HepG2 (cell line): Measurements from ENCODE around the gene C1orf35. TPM values are rescaled to one million over a fixed set of nuclear protein-coding genes. Genes with fewer than 3 reads are reported as not detected.
A peak's percentile ranks its signal among the peaks of the same experiment; 100 is the strongest.

ENCODE experiments used
- ATAC-seq: fragments of 200-7000 bp; cut with Tn5 transposase; 3 replicates; pipeline ENCODE4 v1.9.1; 2020; ENCODE audit warnings: mild to moderate bottlenecking, moderate library complexity
- BruUV-seq: library from RNA; stranded (reverse); fragments of 400-500 nt; replicated peaks from 2 replicates; lab custom pipeline; 2021; lab: Mats Ljungman, UMichigan
- CTCF ChIA-PET: fragments of 300-600 bp; formaldehyde crosslinking; extraction: SDS; loops from one replicate; lab custom pipeline; 2021; ENCODE audit warnings: low total read pairs, inconsistent platforms, low intra/inter-chr PET ratio; lab: Yijun Ruan, JAX
- POLR2A ChIA-PET: fragments of 350-600 bp; sonication (Branson Sonifier 250); formaldehyde crosslinking; loops from one replicate; lab custom pipeline; 2020; ENCODE audit warnings: antibody characterized with exemption, inconsistent platforms; lab: Yijun Ruan, JAX
- DNase-seq: peaks from one replicate; pipeline ENCODE4 v3.0.0-alpha.2; 2015; ENCODE audit warnings: low spot score
- FAIRE-seq: peaks from 3 replicates; lab custom pipeline; 2011; peaks lifted over from hg19 to GRCh38; lab: Jason Lieb, UNC
- H2AFZ ChIP-seq: one replicate; pipeline ENCODE4 v1.6.1; 2011; ENCODE audit warnings: low read length, inconsistent platforms
- H3K27ac ChIP-seq: fragments of 300-600 bp; 3 replicates; pipeline ENCODE4 v1.8.0; 2011; ENCODE audit warnings: mixed run types, mild to moderate bottlenecking, mixed read lengths, low read length, inconsistent platforms; ENCODE audit not compliant: insufficient read depth; ENCODE audit errors: extremely low read length
- H3K27me3 ChIP-seq, 2 experiments: fragments of 200-600 bp in 1 of 2; 2 replicates in 1 of 2; 3 replicates in 1 of 2; pipeline versions ENCODE4 v1.6.0 to v1.8.0; 2011; ENCODE audit warnings: low read length in 2 of 2, mild to moderate bottlenecking in 2 of 2, moderate library complexity in 2 of 2, inconsistent platforms in 1 of 2; ENCODE audit not compliant: insufficient read depth in 2 of 2, control insufficient read depth in 1 of 2
- H3K36me3 ChIP-seq, 2 experiments: fragments of 200-600 bp in 1 of 2; replicated peaks in 1 of 2; 2 replicates in 1 of 2; 3 replicates in 1 of 2; pipeline versions ENCODE4 v1.5.1 to v1.8.0; 2011; ENCODE audit warnings: low read length in 2 of 2, inconsistent platforms in 1 of 2; ENCODE audit not compliant: insufficient read depth in 2 of 2, control insufficient read depth in 1 of 2
- H3K4me1 ChIP-seq: 2 replicates; pipeline ENCODE4 v1.5.1; 2012; ENCODE audit warnings: low read length, inconsistent platforms; ENCODE audit not compliant: insufficient read depth
- H3K4me2 ChIP-seq: 2 replicates; pipeline ENCODE4 v1.6.0; 2011; ENCODE audit warnings: low read depth, low read length, inconsistent platforms
- H3K4me3 ChIP-seq, 3 experiments: fragments of 200-600 bp in 1 of 3; sonication (generic), shearing (Covaris generic) in 1 of 3; replicated peaks in 1 of 3; 2 replicates each; pipeline ENCODE4 v1.5.1; 2011 to 2016; ENCODE audit warnings: low read length in 3 of 3, inconsistent platforms in 2 of 3, low read depth in 2 of 3, mild to moderate bottlenecking in 2 of 3, control low read depth in 1 of 3, mixed read lengths in 1 of 3; ENCODE audit not compliant: insufficient read depth in 1 of 3
- H3K79me2 ChIP-seq: one replicate; pipeline ENCODE4 v1.6.1; 2011; ENCODE audit warnings: low read length, inconsistent platforms; ENCODE audit not compliant: insufficient read depth
- H3K9ac ChIP-seq: 2 replicates; pipeline ENCODE4 v1.6.0; 2011; ENCODE audit warnings: mild to moderate bottlenecking, low read depth, low read length, inconsistent platforms; ENCODE audit not compliant: insufficient read depth
- H3K9me3 ChIP-seq: 2 replicates; pipeline ENCODE4 v1.5.1; 2012; ENCODE audit warnings: mild to moderate bottlenecking, low read length
- H4K20me1 ChIP-seq: 2 replicates; pipeline ENCODE4 v1.6.0; 2011; ENCODE audit warnings: inconsistent platforms, mild to moderate bottlenecking, low read length, moderate library complexity; ENCODE audit not compliant: insufficient read depth
- ATF5 ChIP-seq: sonication (generic); formaldehyde crosslinking; IDR thresholded peaks from 2 replicates; pipeline ENCODE4 v1.4.0; 2020; ENCODE audit warnings: mild to moderate bottlenecking, low read depth, missing genetic modification reagents
- CHD2 ChIP-seq: IDR thresholded peaks from 2 replicates; pipeline ENCODE4 v1.6.1; 2011; ENCODE audit warnings: low read depth, low read length, improper control_type of control experiment
- CTCF ChIP-seq: sonication (generic); formaldehyde crosslinking; IDR thresholded peaks from 2 replicates; pipeline ENCODE4 v1.5.0; 2020; ENCODE audit warnings: mild to moderate bottlenecking, missing genetic modification reagents, moderate library complexity
- DRAP1 ChIP-seq: IDR thresholded peaks from 2 replicates; pipeline ENCODE4 v1.6.1; 2016; ENCODE audit warnings: missing genetic modification reagents, missing compliant biosample characterization
- HNF4G ChIP-seq, 2 experiments: sonication (generic) in 1 of 2; formaldehyde crosslinking in 1 of 2; IDR thresholded peaks; 2 replicates each; pipeline versions ENCODE4 v1.4.0 to v1.6.1; 2011 to 2020; ENCODE audit warnings: borderline replicate concordance in 2 of 2, low read depth in 2 of 2, mild to moderate bottlenecking in 2 of 2, low read length in 1 of 2, missing genetic modification reagents in 1 of 2, moderate library complexity in 1 of 2
- JDP2 ChIP-seq: sonication (generic); formaldehyde crosslinking; IDR thresholded peaks from 2 replicates; pipeline ENCODE4 v1.8.1; 2022; ENCODE audit warnings: missing genetic modification reagents, borderline replicate concordance
- KMT2A ChIP-seq: sonication (generic); formaldehyde crosslinking; IDR thresholded peaks from 2 replicates; pipeline ENCODE4 v1.4.0; 2020; ENCODE audit warnings: missing genetic modification reagents
- MEIS1 ChIP-seq: sonication (generic); formaldehyde crosslinking; IDR thresholded peaks from 2 replicates; pipeline ENCODE4 v1.9.0; 2021; ENCODE audit warnings: mild to moderate bottlenecking, missing genetic modification reagents, moderate library complexity, borderline replicate concordance
- ZNF318 ChIP-seq: sonication (generic); formaldehyde crosslinking; IDR thresholded peaks from 2 replicates; pipeline ENCODE4 v1.4.0; 2020; ENCODE audit warnings: mild to moderate bottlenecking, missing genetic modification reagents
- WGBS: methylation state at CpG from one replicate; pipeline ENCODE4 v1.1.6; 2017; ENCODE audit warnings: low lambda C conversion rate; 5-methylcytosine and 5-hydroxymethylcytosine counted together
- in situ Hi-C: cut with HindIII; loops from 2 replicates; pipeline ENCODE4 v1.10.0; 2017; ENCODE audit warnings: low pct_unique_long_range_greater_than_20kb; ENCODE audit not compliant: extremely low pct_ligation_motif_present
- intact Hi-C: fragments of 100-400 bp; cut with micrococcal nuclease; formaldehyde crosslinking; loops from one replicate; pipeline ENCODE4 v1.10.0; 2022; ENCODE audit not compliant: unreplicated experiment
- polyA plus RNA-seq, 8 experiments: library from polyadenylated mRNA; depleted of rRNA in 3 of 8; stranded (reverse) in 7 of 8; unstranded in 1 of 8; fragments of >200 nt; fragmentation: Illumina TruSeq in 4 of 8; extraction: Trizol in 4 of 8; gene quantifications; 2 replicates each; pipeline versions ENCODE4 v1.2.1 to v1.2.3, GENCODE V29; 2011 to 2016; ENCODE audit warnings: low read depth in 4 of 8, missing spikeins in 1 of 8, mixed read lengths in 1 of 8; ENCODE audit not compliant: insufficient read depth in 1 of 8
- total RNA-seq, 5 experiments: library from RNA; depleted of rRNA; stranded (reverse); fragments of >200 nt; fragmentation: Illumina TruSeq; extraction: Trizol; gene quantifications; 2 replicates each; pipeline ENCODE4 v1.2.3, GENCODE V29; 2016; ENCODE audit warnings: low read depth in 1 of 5

C1orf35 gene
- total and polyA plus RNA-seq, 2 of the 13 experiments (the other 11 are each of a cell fraction or from before 2014, with no cell fraction given), result 8.1 to 19.3 TPM

- H3K4me2 ChIP-seq, result peak within 1 kb of the TSS; percentile 95
- FAIRE-seq (peak; percentile 86), DNase-seq (peak; percentile 96), ATAC-seq (peak; percentile 90)
- no peaks in the 10 kb centered on the region for H3K9me3 ChIP-seq
- peak within 1 kb of the TSS; percentile 94 to 98 (median 96) for H3K4me3 ChIP-seq
- peak within 1 kb of the TSS; percentile 62 for H2AFZ ChIP-seq
- under 1% methylated on average over 18 of the region's 95 CpGs for WGBS
- TSS peak; percentile 81 for BruUV-seq
- H3K79me2 ChIP-seq, result peaks cover 46% of the 10 kb centered on the region
- in situ Hi-C loops, result loop anchor here (5.0 kb wide), 1 partner anchor 37 kb away; no protein-coding TSS in a partner anchor
- H3K27ac ChIP-seq, result peak within 1 kb of the TSS; percentile 75
- peaks cover 42% of the 10 kb centered on the region for H3K4me1 ChIP-seq
- H3K36me3 ChIP-seq, result peaks cover under 1 to 2% of the 10 kb centered on the region in 2 experiments; a peak in 3 of 5 replicates
- CTCF ChIA-PET, result interaction anchor here (0.7 kb wide), 1 partner anchor 25 kb away, joined by 3 read pairs; the partner anchor contains the start of gene IBA57
- intact Hi-C loops, result loop anchor here (1.0 to 2.0 kb wide), 3 partner anchors 9 to 29 kb away; no protein-coding TSS in a partner anchor
- H3K27me3 ChIP-seq, result no peaks in the 10 kb centered on the region; a peak in 1 of 5 replicates
- POLR2A ChIA-PET, result interaction anchor here (1.3 to 5.6 kb wide), 3 partner anchors 10 to 25 kb away, joined by 11 to 38 read pairs (median 11); partner anchors contain the start of genes GJC2 and IBA57
- peak within 1 kb of the TSS; percentile 97 for H3K9ac ChIP-seq
- H4K20me1 ChIP-seq, result peaks cover 17% of the 10 kb centered on the region; the same call in 1 of the 2 replicates
- TF ChIP-seq CTCF (peak; percentile 83), KMT2A (peak; percentile 49; the same call in 1 of the 2 replicates), DRAP1 (CRISPR knock-in tag) (peak; percentile 78), CHD2 (peak; percentile 72; the same call in 1 of the 2 replicates), ATF5 (CRISPR knock-in tag) (peak; percentile 51; the same call in 1 of the 2 replicates), JDP2 (CRISPR knock-in tag) (no peak), HNF4G (IDR thresholded peaks at IDR 0.05; ENCODE audit: borderline replicate concordance, low read depth, low read length) (no peak), HNF4G (CRISPR knock-in tag; IDR thresholded peaks at IDR 0.05; ENCODE audit: borderline replicate concordance, low read depth) (no peak), MEIS1 (CRISPR knock-in tag) (peak; percentile 98; the same call in 1 of the 2 replicates), ZNF318 (CRISPR knock-in tag) (no peak)
Observed at GRCh38 chr1:228139931-228140723, 37.0 kb upstream of the C1orf35 start, which contains the start of gene GUK1. Gene GUK1, plus strand, starts transcription at chr1:228140279. Its CDS starts 24 bp downstream, at chr1:228140303.
